Measurements from ENCODE around the gene ATP6V1B1. TPM values are rescaled to one million over a fixed set of nuclear protein-coding genes. Genes with fewer than 3 reads are reported as not detected.

Gene ATP6V1B1
- 1 to 10 TPM in 1 of 2 donors, under 1 TPM in 1; 0.48 to 1.4 TPM for total RNA-seq
- long read RNA-seq, donor 1: 0 reads
- long read RNA-seq, donor 2: 0 reads

GRCh38 chr2:70935468-70936164 lies at the start of gene ATP6V1B1:
Gene ATP6V1B1, plus strand, starts transcription at chr2:70935900. Its CDS starts 55 bp downstream, at chr2:70935955.
- intact Hi-C loops (cut with DNase I): no loop called here

GRCh38 chr2:70886541-70886987 lies 49.1 kb upstream of the ATP6V1B1 start:
- intact Hi-C loops (cut with DNase I): no loop called here

More at GRCh38 chr2:70935468-70936164, at the start of gene ATP6V1B1:
- DNase-seq (ENCODE audit: low spot score): peak; percentile 64

GRCh38 chr2:70887208-70887549 lies 48.5 kb upstream of the ATP6V1B1 start:
- DNase-seq (ENCODE audit: low spot score): no peak
- intact Hi-C loops (cut with DNase I): no loop called here

More at GRCh38 chr2:70886541-70886987, 49.1 kb upstream of the ATP6V1B1 start:
- DNase-seq (ENCODE audit: low spot score): no peak

GRCh38 chr2:70887550-70888246 lies 48.0 kb upstream of the ATP6V1B1 start:
- DNase-seq (ENCODE audit: low spot score): no peak

GRCh38 chr2:70888366-70888922 lies 47.3 kb upstream of the ATP6V1B1 start:
- DNase-seq (ENCODE audit: low spot score): no peak
- intact Hi-C loops (cut with DNase I): no loop called here

More at GRCh38 chr2:70887550-70888246, 48.0 kb upstream of the ATP6V1B1 start:
- intact Hi-C loops (cut with DNase I): no loop called here

GRCh38 chr2:70888923-70889715 lies 46.6 kb upstream of the ATP6V1B1 start:
- intact Hi-C loops (cut with DNase I): no loop called here
- DNase-seq (ENCODE audit: low spot score): no peak

GRCh38 chr2:70889716-70890037 lies 46.0 kb upstream of the ATP6V1B1 start:
- no peak for DNase-seq (ENCODE audit: low spot score)
- intact Hi-C loops (cut with DNase I): no loop called here

GRCh38 chr2:70890469-70891065 lies 45.1 kb upstream of the ATP6V1B1 start:
- intact Hi-C loops (cut with DNase I): no loop called here
- DNase-seq (ENCODE audit: low spot score): no peak

GRCh38 chr2:70891572-70892357 lies 43.9 kb upstream of the ATP6V1B1 start:
- intact Hi-C loops (cut with DNase I): no loop called here
- DNase-seq (ENCODE audit: low spot score): no peak

- DNase-seq (ENCODE audit: low spot score): no peak
- intact Hi-C loops (cut with DNase I): no loop called here
Observed at GRCh38 chr2:70892750-70893149, 43.0 kb upstream of the ATP6V1B1 start.

- intact Hi-C loops (cut with DNase I): no loop called here
- no peak for DNase-seq (ENCODE audit: low spot score)
Observed at GRCh38 chr2:70893186-70893585, 42.5 kb upstream of the ATP6V1B1 start.

GRCh38 chr2:70894765-70895164 lies 40.9 kb upstream of the ATP6V1B1 start:
- intact Hi-C loops (cut with DNase I): no loop called here
- DNase-seq (ENCODE audit: low spot score): no peak

- no peak for DNase-seq (ENCODE audit: low spot score)
Observed at GRCh38 chr2:70895249-70895648, 40.5 kb upstream of the ATP6V1B1 start.

GRCh38 chr2:70895998-70896764 lies 39.5 kb upstream of the ATP6V1B1 start:
- intact Hi-C loops (cut with DNase I): no loop called here
- DNase-seq (ENCODE audit: low spot score): no peak

More at GRCh38 chr2:70895249-70895648, 40.5 kb upstream of the ATP6V1B1 start:
- intact Hi-C loops (cut with DNase I): no loop called here

GRCh38 chr2:70896765-70897202 lies 38.9 kb upstream of the ATP6V1B1 start:
- intact Hi-C loops (cut with DNase I): no loop called here
- no peak for DNase-seq (ENCODE audit: low spot score)

GRCh38 chr2:70897203-70897976 lies 38.3 kb upstream of the ATP6V1B1 start:
- no peak for DNase-seq (ENCODE audit: low spot score)

GRCh38 chr2:70897977-70898226 lies 37.8 kb upstream of the ATP6V1B1 start:
- intact Hi-C loops (cut with DNase I): no loop called here
- DNase-seq (ENCODE audit: low spot score): no peak

More at GRCh38 chr2:70897203-70897976, 38.3 kb upstream of the ATP6V1B1 start:
- intact Hi-C loops (cut with DNase I): no loop called here

All from posterior vena cava (tissue), 2 donors.